HG03520 (cell line): Measurements from ENCODE around the gene PNMA6F.
A peak's percentile ranks its signal among the peaks of the same experiment; 100 is the strongest.

ENCODE experiments used
- ATAC-seq: cut with Tn5 transposase; IDR thresholded peaks from one replicate; pipeline ENCODE4 v1.9.1; 2021; ENCODE audit warnings: mild to moderate bottlenecking, moderate library complexity; ENCODE audit not compliant: unreplicated experiment

Gene PNMA6F

DNA sequence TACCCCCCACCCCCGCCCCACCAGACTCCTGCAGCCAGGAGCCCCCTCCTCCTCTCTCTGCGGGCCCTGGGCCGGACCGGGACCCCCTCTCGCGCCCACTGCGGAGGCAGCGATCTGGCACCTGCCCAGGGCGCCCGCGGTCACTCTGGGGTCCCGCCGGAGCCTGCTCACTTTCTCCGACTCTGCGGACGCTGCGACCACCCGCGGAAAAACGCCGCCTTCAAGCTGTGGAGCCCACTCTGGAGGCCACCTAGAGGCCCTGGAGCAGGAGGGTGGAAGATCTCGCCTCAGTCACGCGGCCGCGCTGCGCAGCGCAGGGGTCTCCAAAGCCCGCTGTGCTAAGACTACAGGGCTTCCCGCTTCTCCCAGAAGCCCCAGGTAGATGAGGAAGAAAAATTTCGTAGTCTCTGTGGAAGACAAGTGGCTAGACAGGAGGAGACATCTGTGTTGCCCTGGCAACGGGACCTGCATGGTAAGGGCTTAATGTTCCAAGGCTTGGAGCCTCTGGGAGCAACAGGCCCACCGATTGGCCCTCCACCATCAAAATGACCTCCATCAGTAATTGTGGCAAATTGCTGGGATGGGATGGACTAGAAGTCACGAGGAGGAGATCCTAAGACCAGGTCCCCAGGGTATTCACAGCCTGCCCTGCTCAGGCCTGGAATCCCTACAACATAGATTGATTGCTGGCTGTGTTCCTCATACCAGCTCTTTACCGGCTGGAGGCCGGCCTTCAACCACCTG is at the start of gene PNMA6F:
TSS of gene PNMA6F (minus strand) at position 387 of the 744 bp plus-strand sequence. CDS start 1,093 bp downstream, outside the sequence.
- ATAC-seq = no peak

DNA sequence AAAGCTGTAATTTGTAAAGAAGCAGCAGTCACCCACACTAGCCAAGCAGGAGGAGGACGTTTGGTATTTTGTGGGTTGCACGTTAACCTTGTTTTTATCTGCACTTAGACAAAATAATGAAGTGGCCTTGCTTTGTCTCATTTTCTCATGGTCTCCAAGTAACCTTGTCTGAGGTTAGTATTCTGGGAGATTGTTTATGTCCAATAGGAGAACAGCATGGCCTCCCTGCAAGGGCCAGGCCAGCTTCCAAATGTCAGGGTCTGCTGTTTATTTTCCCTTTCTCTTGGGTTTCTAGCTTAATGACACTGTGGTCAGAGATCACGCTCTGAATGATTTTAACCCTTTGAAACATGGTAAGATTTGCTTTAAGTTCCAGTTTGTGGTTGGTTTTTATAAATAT is 49.7 kb upstream of the PNMA6F start:
- no peak for ATAC-seq

DNA sequence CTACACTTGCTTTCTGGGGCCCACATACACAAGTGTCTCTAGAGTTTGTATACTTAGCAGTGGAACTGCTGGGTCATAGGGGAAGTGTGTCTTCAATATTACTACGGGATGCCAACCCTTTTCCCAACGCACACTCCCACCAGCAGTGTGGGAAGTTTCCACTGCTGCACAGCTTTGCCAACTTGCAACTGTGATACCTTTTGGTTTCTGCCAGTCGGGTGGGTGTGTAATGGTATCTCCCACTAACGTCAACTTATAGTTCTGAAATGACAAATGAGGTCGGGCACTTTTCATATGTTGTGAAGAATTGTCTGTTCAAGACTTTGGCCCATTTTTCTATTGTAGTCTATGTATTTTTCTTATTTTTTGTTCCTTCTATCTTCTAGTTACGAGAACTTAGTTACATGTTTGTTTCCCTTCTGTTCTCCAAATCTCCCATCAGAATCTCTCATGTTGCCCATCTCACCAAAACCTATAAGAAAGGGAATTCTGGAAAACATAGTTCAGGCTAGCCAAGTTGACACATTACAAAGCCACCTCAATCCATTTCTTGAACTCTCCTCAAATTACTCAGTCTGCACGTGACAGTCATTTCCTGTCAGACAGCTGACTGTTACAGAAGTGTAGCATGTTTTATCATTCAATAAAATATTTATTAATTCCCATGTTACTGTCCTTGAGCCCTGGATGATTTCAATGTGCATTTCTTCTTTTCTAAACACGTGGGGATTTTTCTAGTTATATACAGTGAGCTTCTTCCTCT is 48.9 kb upstream of the PNMA6F start:
- no peak for ATAC-seq

DNA sequence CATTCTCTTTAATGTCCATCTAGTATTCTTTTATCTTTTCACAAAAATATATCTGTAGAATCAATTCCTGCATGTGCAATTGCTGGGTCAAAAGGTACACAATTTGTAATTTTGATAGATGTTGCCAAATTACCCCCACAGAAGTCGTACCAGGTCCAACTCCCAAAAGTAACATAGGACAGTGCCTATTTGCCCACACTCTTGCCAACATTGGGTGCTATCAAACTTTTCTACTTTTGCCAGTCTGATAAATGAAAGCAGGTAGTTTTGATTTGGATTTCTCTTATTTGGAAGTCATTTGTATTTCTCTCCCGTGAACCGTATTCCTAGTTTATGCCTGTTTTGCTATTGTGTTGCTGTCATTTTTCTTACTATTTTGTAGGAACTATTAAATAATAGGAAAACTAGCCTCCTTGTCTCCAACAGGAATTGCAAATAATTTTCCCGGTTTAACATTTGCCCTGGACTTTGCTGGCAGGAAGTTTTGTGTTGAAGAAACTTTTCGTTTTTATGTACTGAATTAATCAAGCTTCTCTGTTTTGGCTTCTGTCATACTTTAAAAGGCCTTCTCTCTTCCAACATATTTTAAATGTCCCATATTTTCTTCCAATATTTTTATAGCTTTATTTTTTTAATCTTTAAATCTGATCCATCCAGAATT is 45.4 kb upstream of the PNMA6F start:
- ATAC-seq = no peak

DNA sequence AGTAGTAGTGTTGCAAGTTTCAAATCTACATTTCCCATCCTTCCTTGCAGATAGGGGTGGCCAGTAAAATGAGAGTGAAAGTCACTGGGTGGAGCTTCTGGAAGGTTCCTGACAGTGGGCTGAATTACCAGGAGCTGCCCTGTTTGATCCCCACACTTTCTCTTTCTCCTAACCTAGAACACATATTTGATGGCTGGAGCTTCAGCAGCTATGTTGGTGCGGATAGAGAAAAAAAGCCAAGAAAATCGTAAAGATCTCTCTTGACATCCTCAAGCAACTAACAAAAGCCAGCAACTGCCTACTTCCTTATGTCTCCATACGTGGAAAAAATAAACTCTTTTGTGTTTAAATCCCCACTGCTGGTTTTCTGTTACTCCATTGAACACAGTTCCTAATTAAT is 44.6 kb upstream of the PNMA6F start:
- no peak for ATAC-seq

DNA sequence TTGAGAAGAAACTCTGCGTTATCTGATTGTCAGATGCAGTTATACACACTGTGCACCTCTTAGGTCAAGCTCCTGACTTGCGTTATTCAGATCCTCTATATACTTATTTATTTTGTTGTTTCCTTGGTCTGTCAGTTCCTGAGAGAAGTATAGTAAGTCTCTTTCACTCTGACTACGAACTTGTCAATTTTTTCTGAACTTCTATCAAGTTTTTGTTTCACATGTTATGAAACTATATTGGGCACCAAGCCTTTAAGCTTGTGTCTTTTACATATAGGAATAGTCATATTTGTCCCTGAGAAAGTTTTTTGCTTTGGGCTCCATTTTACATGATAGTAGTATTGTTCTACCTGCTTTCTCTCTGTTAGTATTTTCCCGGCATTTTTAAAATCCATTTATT is 44.1 kb upstream of the PNMA6F start:
- ATAC-seq = peak; percentile 71

DNA sequence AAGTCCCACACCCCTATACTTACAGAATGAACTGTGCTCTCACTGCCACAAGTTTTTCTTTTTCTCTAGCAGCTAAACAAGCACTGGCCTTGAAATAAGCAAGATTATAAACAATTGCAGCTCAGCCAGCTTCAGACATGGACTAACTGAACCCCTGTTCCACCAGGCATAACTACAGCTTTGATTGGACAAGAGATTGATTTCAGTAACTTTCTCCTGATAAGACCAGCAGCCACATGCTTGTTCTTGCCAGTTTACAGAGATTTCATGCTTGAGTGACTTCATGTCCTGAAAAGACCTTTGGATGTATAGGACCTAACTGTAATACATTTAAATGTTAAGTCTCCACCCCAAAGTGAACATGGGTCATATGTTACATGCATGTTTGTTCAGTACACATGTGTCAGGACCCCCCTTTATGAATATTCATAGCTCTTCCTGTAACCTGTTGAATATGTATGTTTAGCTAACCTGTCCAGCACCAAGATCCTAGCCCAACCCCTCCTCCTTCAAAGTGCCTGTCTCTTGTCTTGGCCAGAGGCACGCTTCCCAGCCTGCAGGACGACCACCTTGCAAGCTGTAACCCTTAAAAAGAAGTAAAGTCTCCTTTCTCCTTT is 40.3 kb upstream of the PNMA6F start:
- ATAC-seq = no peak

DNA sequence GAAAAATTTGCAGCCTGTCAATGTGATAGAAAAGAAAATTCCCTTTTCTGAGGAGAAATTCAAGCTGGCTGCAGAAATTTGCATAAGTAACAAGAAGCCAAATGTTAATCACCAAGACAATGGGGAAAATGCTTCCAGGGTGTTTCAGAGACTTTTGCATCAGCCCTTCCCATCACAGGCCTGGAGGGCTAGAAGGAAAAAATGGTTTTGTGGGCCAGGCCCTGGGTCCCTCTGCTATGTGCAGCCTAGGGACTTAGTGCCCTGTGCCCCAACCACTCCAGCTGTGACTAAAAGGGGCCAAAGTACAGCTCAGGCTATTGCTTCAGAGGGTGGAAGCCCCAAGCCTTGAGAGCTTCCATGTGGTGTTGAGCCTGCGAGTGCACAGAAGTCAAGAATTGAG is 36.3 kb upstream of the PNMA6F start:
- ATAC-seq = no peak

DNA sequence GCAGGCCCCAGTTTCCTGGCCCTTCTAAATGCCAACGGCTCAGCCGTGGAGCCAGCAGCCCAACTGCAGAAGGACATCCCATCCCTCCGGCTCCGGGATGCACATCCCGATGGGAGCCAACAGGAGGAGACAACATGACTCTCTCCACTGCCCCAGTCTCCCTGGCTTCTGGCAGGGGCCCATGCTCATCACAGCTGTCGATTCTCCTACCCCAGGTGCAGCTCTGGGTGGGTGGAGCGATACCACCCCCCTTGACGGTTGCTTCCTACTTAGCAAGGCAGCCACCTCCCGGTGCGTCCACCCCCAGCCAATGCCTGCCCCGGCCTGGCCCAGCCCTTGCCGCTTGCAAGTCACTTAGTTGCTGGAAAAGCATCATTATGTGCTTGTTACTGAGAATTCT is 31.8 kb upstream of the PNMA6F start:
- no peak for ATAC-seq

DNA sequence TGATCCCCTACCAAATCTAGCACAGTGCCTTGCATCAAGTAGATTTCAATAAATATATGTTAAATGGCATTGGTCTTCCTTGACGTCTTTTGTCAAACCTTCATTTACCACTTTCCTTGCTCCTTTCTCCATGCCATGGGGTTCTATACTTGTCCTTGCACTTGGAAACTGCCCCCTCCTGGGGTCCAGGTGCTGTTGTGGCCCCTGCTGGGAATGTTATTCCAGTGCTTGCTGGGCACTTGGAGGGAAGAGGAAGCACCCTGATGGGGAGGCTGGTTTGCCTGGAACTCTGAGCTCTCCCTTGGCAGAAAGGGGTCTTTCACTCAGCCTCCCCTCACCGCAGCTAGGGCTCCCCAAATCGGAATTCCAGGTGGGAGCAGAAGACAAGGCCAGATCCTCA is 31.3 kb upstream of the PNMA6F start:
- ATAC-seq = no peak

DNA sequence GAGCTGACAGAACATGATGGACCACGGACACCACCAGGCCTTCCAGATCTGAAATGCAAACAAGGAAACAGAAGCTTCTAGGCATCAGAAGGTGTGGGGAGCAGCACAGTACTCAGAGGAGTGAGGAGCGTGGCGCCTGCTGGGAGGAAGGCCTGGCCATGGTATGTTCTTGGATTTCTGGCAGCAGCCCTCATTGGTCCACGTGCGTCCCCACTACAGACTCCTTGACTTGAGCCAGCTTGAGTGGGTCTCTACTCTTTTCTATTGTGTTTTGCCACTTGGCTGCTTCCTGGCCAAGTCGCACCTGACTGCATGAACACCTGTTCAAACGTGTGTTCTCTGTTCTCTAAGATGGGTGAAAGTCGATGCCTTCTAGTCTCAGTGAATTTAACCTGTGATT is 30.4 kb upstream of the PNMA6F start:
- ATAC-seq = no peak

DNA sequence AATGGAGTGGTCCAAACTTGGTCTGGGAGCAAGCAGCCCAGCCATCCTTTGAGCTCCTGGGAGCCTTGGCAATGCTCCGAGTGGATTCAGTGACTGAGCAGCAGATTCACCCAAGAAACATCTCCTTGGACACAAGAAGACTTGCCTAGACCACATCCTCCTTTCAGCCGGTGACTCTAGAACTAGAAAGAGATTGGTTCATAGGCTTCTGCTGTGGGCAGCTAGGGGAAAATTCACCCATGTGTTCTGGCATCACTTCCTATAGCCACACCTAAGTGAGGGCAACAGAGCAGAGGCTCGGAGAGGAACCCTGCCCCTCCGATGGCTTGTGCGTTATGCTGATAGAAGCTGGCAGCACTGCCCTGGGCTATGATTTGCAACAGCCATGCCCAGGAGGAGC is 28.4 kb upstream of the PNMA6F start:
- no peak for ATAC-seq

DNA sequence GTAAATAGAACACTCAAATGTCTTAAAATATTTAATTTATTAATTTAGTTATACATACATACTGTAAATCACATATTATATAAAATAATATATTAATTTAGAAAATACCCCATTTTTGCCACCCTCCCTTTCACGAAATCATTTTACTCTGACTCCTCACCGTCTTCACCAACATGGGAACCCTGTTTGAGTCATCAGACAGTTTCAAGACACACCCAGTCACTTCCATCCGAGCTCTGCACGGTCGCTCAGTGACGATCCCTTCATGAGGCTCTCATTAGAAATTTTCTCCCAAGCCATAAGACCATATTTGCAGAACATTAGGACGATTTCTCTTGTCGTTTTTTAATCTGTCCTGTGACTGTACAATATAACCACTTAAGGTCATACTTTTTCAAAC is 26.9 kb upstream of the PNMA6F start:
- ATAC-seq = no peak

DNA sequence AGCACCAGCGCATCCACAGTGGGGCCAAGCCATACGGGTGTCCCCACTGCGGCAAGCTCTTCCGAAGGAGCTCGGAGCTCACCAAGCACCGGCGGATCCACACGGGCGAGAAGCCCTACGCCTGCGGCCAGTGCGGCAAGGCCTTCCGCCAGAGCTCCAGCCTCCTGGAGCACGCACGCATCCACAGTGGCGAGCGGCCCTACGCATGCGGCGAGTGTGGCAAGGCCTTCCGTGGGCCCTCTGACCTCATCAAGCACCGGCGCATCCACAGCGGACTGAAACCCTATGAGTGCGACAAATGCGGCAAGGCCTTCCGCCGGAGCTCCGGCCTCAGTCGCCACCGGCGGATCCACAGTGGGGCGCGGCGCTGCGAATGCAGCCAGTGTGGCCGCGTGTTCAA is 26.0 kb upstream of the PNMA6F start:
- ATAC-seq = no peak

DNA sequence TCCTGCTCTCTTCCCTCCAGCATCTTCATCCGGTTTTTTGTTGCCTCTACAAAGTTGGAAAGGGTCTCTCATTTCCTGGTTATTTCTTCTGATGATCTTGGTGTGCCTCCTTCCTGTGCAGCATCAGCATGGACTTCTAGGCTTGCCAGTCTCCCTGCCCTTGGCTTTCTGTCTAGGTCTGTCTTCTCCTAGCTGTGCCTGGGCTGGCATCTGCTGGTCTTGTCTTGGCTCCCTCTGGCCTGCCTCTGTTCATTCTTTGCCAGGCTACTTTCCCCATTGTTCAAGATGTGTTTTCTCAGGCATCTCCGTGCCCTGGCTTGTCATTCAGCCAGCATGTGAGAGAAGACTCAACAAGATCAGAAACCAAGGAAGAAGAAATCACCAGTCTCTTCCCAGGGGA is 22.1 kb upstream of the PNMA6F start:
- ATAC-seq = no peak

DNA sequence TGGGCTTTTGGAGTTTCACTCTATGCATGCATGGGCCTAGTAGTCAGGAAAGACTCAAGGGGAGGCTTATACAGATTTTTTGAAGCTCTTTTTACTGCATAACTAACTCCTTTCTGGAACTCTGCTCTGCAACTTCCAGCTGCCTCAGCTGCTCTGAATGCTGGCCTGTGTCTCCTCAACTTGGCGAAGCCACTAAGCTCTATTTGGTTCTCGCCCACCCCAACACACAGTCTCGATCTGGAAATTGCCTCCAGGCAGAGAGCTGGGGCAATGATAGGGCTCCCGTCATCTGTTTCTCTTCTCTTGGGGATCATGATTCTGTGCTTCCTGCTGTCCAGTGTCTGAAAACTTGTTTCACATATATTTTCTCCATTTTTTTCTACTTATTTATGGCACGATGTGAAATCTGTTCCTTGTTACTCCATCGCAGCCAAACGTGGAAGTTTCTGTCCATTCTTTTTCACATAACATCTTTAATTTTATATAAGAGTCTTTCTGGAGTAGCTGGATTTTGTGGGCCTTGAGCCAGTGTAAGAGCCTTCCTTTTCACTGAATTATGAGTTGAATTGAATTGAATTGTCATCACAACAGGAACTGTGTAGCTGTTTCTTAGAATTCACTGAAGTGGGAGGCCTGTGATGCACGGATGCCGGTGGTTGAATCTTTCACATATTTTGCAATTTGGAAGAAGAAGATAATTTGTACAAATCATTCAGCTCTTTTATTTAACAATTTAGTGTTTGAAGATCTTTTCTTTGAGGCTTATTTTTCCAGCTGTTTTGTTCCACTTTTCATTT is 21.4 kb upstream of the PNMA6F start:
- no peak for ATAC-seq

DNA sequence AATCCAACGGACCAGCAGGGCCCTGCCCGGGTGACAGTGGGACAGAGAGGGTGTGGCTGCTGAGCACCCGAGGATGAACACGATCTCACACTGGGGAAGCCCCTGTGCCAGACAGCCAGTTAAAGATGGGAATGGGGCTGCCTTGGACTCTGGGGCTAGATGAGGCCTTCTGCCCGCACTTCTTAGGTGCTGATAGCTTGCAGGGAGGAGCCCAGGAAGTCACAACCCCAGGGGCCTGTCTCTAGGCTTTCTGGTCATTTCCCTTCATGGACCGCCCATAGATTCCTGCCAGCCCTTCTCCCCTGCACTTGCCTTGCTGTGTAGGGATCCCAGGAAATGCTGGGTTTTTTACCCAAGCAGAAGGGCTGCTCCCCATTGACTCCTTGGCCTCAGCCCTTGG is 18.5 kb upstream of the PNMA6F start:
- no peak for ATAC-seq

DNA sequence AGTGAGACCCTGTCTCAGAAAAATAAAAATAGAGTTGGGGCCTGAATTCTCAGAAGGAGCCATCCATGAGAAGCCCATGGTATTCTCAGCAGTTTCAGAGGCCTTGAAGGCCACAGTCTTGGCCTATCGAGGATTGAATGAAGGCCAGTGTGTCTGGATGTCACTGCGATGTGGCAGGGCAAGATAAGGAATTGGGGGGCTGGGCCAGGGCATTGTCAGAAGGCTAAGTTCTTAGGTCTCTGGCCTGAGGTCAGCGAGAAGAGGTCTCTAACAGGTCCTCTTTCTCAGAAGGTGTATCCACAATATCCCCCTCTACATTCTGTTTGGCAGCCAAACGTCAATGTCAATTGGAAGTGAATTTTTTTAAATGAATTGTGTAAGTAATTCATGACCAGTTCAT is 18.1 kb upstream of the PNMA6F start:
- no peak for ATAC-seq

DNA sequence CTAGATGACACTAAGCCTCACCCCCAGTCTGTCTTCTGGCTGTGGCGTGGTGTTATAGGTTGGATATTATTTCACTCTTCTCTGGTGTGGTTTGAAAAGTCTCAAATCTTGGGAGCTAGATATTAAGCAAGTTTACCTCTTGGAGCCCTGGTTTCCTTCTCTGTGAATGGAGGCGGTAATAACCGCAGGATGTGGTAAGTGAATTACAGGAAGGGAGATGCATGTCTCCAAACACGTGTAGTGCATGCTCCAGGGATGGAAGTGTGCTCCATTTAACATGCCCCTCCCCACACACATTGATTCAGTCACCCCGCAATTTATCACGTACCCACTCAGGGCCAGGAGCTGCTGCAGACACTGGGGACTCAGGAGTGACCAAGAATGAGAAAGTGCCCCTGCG is 17.3 kb upstream of the PNMA6F start:
- no peak for ATAC-seq

DNA sequence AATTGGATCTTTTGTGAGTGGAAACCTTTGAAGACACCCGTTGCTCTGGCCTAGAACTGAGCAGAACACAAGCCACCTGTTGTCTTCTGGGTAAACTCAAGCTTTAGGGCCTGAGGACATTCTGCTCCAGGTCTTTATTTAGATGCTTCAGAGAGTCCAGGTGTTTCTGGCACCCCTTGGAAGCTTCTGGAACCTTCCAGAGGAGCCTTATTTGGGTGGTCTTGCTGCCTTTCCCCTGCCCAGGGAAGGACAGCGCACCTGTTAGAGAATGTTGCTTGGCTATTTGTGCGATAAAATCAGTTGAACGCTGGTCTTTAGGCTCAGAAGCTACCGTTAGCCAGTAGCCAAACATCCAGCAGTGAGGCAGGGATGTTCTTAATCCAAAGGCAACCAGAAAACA is 15.4 kb upstream of the PNMA6F start:
- ATAC-seq = no peak
